ENCODE measurements around the gene FAM53B.

FAM53B gene

DNA sequence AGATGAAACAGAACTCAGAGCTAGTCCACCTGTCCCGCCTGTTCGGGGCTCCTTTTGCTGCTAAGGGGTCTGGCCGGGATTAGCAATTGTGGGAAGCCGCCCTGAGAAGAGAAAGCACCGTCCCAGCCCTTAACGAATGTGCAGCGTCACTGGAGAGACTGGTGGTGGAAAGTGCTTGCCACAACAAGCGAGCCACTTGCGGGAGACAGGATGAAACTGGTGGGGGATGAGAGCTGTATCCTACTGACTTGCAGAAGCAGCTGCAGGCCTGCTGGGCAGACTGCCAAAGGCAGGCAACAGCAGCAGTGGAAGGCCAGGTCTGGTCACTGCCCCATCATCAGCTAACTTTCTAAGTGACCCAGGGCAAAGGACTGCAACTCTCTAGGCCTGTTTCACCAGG lies 95.4 kb downstream of the FAM53B start:
- FAIRE-seq: peak; percentile 23
- DNase-seq (ENCODE audit: low spot score): peak; percentile 15

GRCh38 chr10:124648131-124648475 lies 96.1 kb downstream of the FAM53B start:
- DNase-seq (ENCODE audit: low spot score): no peak

DNA sequence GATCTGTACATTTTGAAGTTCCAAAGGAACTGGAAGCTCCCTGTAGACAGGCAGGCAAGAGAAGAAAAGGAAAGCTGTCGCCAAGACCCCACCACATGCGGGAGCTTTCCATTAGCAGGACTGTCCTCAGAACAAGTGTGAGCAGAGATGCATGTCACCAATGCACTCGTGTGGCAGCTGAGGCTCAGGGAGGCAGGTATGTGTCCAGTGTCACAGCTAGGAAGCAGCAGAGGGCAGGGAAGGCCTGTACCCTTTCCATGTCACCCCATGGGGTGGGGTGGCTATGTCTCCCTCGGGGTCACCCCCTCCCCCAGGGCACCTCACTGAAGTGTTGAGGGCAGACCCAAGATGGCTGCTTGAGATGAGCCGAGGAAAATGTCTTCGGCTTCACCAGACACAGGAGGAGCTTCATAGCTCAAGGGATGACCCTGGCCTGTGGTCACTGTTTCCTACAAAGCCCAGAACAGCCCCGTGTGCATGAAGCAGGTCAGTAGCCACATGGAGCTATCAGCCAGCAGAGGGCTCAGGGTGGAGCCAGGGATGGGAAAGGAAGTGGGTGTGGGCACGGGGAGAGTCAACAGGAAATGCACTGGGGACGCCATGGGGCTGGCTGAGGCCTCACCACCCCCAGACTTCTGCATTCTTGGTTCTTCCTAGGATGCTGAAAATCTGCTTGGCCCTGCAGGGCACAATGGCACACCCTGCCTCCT lies 96.6 kb downstream of the FAM53B start:
- DNase-seq (ENCODE audit: low spot score) (no peak), FAIRE-seq (no peak)

More at GRCh38 chr10:124648131-124648475, 96.1 kb downstream of the FAM53B start:
- no peak for FAIRE-seq

GRCh38 chr10:124646483-124647352 lies 97.5 kb downstream of the FAM53B start:
- FAIRE-seq: no peak

GRCh38 chr10:124645467-124646095 lies 98.6 kb downstream of the FAM53B start:
- DNase-seq (ENCODE audit: low spot score) (no peak), FAIRE-seq (no peak)

More at GRCh38 chr10:124646483-124647352, 97.5 kb downstream of the FAM53B start:
- DNase-seq (ENCODE audit: low spot score): no peak

DNA sequence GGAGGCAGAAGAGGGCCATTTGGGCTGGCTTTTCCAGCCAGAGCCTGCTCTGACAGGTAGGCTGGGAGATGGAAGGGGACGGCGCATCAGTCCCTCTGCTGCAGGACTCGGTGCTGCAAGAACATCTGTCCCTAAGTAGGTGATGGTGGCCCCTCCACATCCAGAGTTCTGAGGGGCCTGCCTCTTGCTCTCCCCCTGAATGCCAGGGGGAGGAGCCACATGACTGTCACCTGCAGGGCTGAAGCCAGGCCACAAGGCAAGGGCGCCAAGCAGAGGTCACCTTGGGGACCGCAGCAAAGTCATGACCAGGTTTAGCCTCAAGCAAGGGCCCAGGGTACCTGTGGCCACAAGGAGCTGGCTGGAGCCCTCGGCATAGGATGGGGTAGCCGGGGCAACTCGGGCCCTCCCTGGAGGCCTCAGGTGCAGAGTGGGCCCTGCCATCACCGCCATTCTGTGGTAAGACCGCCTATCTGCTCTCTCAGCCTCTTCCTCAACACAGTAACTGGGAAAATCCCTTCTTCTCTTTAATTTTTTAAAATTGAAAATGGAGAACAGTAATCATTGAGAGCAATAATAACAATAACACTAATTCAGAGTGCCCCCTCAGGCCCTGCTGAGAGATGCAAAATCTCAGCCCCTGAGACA lies 99.3 kb downstream of the FAM53B start:
- FAIRE-seq: no peak
- DNase-seq (ENCODE audit: low spot score): no peak

DNA sequence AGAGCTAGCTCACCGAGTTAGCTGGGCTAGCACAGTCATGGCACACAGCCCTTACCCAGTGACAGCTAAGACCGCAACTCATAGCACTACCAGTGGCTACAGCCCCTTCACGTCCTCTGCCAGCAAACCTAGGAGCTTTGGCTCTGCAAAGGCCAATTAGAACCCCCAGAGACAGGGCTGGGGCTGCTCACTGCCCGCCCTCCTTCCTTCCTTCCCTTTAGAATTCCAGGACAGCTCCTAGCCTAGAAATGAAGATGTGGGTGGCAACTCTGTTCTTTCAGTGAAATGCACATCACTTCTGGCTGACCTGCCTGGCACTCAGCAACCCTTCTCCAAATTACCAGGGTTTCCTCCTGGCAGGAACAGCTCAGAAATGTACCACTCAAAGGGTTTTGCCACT lies 99.9 kb downstream of the FAM53B start:
- DNase-seq (ENCODE audit: low spot score) (no peak), FAIRE-seq (no peak)

GRCh38 chr10:124643330-124644009 lies 100.7 kb downstream of the FAM53B start:
- DNase-seq (ENCODE audit: low spot score) (no peak), FAIRE-seq (no peak)

GRCh38 chr10:124642088-124642710 lies 102.0 kb downstream of the FAM53B start:
- FAIRE-seq: no peak

GRCh38 chr10:124641282-124642087 lies 102.7 kb downstream of the FAM53B start:
- FAIRE-seq (no peak), DNase-seq (ENCODE audit: low spot score) (no peak)

More at GRCh38 chr10:124642088-124642710, 102.0 kb downstream of the FAM53B start:
- no peak for DNase-seq (ENCODE audit: low spot score)

DNA sequence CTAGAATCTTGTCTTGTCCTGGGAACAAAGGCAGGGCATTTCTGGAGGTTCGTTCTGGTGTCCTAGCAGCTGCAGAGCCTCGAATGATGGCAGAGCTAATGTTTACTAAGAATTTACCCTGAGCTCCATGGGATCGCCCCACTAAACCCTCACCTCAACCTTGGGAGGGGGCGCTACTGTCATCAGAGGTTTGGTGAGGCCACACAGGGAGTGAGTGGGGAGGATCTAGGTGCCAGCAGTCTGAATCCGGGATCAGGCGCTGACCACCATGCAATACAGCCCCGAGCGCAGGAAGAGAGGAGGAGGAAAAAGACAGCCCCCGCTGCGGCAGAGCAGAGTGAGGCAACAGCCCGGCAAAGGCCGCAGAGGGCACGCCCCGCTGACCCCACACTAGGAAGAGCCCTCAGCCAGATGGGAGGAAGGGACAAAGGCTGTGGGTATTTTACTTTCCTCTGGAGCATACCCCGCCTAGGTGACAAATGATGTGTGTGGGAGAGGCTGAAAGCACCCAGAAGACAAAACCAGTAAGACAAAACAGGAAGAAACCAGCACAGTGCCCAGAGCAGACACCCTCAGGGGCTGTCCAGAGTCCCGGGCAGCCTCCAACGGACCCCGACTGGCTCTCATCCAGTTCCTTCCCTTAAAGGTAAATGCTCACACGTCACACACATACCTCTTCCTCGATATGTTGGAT lies 103.5 kb downstream of the FAM53B start:
- DNase-seq (ENCODE audit: low spot score) (no peak), FAIRE-seq (no peak)

DNA sequence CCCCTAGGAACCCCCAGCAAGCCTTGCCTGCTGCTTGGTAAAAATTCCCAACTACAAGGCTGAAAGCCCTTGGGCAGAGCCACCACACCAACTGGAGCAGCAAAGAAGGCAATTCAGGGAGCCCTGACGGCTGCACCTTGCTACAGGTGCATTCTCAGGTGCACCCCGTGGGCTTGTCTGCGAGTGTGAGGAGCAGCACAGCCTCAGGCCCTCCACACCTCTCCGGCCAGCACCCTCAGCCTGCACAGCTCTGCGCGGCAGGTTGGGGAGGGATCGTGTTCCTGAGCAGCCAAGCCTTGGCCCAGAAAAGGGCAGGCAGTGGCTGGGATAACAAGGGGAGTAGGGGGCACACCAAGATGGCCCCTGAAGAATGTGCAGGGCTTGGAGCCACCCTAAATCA lies 104.1 kb downstream of the FAM53B start:
- FAIRE-seq: no peak
- no peak for DNase-seq (ENCODE audit: low spot score)

DNA sequence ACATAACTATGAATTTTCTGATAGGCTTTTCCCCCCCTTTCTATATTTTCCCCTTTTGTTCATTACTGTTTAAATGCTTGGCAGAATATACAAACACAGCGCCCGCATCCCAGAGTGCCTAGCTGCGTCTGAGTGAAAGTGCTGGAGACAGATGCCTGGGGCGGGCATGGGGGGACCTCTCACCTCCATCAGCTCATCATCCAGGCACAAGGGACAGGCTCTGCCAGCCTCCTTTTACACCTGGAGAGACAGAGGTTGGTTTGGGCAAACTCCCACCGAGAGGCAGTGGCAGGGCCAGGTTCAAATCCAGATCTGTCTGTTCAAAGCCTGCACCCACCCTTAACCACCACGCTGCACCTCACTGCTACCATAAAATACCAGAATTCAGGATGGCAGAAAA lies 104.5 kb downstream of the FAM53B start:
- FAIRE-seq: no peak
- DNase-seq (ENCODE audit: low spot score): no peak

DNA sequence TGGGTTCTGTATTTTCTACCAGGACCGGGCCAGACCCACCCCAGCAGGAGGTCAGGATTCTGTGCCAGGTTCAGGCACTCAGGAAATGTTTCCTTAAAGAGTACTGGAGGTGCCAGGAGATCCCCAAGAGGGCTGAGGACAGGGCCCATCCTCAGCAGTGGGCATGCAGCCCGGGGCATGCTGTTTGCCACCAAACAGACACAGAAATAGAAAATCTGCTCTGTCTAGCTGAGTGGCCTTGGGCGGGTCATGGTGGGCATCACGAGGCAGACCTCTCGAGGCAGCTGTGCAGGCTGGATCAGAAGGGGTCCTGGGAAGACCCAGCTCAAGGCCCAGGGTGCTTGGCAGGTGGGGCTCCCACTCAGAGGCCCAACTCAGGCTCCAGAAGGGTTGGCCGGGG lies 105.0 kb downstream of the FAM53B start:
- FAIRE-seq (no peak), DNase-seq (ENCODE audit: low spot score) (no peak)

DNA sequence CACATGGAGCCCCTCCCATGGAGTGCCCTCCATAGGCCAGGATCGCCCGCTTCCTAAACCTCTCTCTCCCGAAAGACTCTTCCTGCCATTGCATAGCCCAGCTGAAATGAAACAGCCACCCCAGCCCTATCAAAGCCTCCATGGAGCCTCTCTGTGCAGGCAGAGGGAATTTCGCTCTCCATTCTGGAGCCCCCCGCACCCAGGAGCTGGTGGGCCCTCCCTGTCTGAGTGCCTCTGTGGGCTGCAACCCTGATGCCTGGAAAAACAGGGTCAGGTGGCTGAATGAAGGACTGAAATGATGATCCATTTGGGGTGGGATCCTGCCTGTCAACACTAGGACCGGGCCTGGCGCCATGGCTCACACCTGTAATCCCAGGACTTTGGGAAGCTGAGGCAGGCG lies 106.4 kb downstream of the FAM53B start:
- no peak for DNase-seq (ENCODE audit: low spot score)
- no peak for FAIRE-seq

DNA sequence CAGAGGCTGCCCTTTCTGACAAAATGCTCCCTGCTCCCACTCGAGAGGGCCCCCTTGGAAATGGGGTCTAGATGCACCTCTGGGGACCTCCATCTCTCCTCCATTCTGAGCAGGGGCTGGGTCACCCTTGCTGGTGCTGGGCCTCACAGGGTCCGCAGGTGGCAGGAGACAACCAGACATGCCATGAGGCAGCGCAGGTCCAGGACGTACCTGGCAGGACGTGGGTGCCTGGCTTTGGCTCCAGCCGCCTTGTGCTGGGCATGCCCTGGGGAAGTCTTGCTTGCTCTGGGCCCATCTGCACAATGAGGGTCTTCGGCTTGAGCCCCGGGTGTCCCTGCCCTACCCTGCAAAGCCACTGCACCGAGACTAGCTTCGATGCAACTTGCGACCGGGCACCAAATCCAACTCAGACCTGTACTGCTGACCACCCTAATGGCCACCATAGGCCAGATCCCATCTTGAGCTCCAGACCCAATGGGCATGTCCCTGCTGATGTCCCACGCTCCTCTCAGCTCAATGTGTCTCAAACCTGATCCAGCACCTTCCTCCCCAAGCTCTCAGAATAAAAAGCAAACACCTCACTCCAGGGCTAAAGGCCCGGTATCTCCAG lies 107.0 kb downstream of the FAM53B start:
- DNase-seq (ENCODE audit: low spot score): no peak
- no peak for FAIRE-seq

GRCh38 chr10:124636271-124636995 lies 107.7 kb downstream of the FAM53B start:
- FAIRE-seq: no peak
- no peak for DNase-seq (ENCODE audit: low spot score)

DNA sequence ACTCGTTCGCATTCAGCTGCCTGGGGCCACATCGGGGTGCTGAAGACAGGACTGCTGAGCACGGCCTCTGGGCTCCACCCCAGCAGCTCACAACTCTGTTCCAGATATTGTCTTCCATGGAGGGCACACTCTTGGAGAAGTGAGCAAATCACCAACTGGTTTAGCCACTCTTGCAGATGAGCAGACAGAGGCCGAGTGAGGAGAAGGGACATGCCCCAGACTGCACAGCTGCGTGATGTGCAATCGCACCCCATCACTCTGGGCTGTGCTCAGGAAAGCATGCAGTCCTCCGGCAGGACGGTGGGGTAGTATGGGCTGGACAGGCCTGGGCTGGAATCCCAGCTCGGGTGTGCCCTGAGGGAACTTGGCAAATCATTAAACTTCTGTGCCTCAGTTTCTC lies 111.6 kb downstream of the FAM53B start:
- FAIRE-seq (no peak), DNase-seq (ENCODE audit: low spot score) (no peak)
